ENCODE measurements around the gene TNNI3K.

TNNI3K gene

GRCh38 chr1:74452035-74452434 lies 216.8 kb downstream of the TNNI3K start:
- no peak for DNase-seq

GRCh38 chr1:74453277-74453676 lies 218.1 kb downstream of the TNNI3K start:
- DNase-seq = no peak

GRCh38 chr1:74455390-74455789 lies 220.2 kb downstream of the TNNI3K start:
- no peak for DNase-seq

GRCh38 chr1:74457253-74457652 lies 222.1 kb downstream of the TNNI3K start:
- no peak for DNase-seq

- DNase-seq = no peak
Observed at GRCh38 chr1:74463333-74463988, 228.3 kb downstream of the TNNI3K start.

- DNase-seq = no peak
Observed at GRCh38 chr1:74464037-74464436, 228.8 kb downstream of the TNNI3K start.

- no peak for DNase-seq
Observed at GRCh38 chr1:74465193-74465681, 230.1 kb downstream of the TNNI3K start.

GRCh38 chr1:74467786-74468377 lies 232.7 kb downstream of the TNNI3K start:
- DNase-seq = no peak

GRCh38 chr1:74468982-74469603 lies 233.9 kb downstream of the TNNI3K start:
- DNase-seq = no peak

- DNase-seq = no peak
Observed at GRCh38 chr1:74470251-74470650, 235.1 kb downstream of the TNNI3K start.

- DNase-seq = no peak
Observed at GRCh38 chr1:74470936-74471335, 235.7 kb downstream of the TNNI3K start.

- DNase-seq = no peak
Observed at GRCh38 chr1:74471470-74471869, 236.3 kb downstream of the TNNI3K start.

GRCh38 chr1:74474585-74474984 lies 239.4 kb downstream of the TNNI3K start:
- DNase-seq = no peak

- DNase-seq = no peak
Observed at GRCh38 chr1:74478979-74479378, 243.8 kb downstream of the TNNI3K start.

GRCh38 chr1:74480068-74480467 lies 244.9 kb downstream of the TNNI3K start:
- DNase-seq = no peak

GRCh38 chr1:74481607-74482006 lies 246.4 kb downstream of the TNNI3K start:
- DNase-seq = no peak

GRCh38 chr1:74485622-74486021 lies 250.4 kb downstream of the TNNI3K start:
- DNase-seq = no peak

- DNase-seq = no peak
Observed at GRCh38 chr1:74486036-74486435, 250.8 kb downstream of the TNNI3K start.

GRCh38 chr1:74496669-74497068 lies 261.5 kb downstream of the TNNI3K start:
- no peak for DNase-seq

GRCh38 chr1:74498901-74499300 lies 263.7 kb downstream of the TNNI3K start:
- DNase-seq = no peak

- DNase-seq = no peak
Observed at GRCh38 chr1:74502432-74502831, 267.2 kb downstream of the TNNI3K start.

GRCh38 chr1:74502858-74503257 lies 267.7 kb downstream of the TNNI3K start:
- no peak for DNase-seq

GRCh38 chr1:74504125-74504932 lies 269.1 kb downstream of the TNNI3K start:
- DNase-seq = no peak
